ENCODE results near the gene ACACB.

ACACB gene

DNA sequence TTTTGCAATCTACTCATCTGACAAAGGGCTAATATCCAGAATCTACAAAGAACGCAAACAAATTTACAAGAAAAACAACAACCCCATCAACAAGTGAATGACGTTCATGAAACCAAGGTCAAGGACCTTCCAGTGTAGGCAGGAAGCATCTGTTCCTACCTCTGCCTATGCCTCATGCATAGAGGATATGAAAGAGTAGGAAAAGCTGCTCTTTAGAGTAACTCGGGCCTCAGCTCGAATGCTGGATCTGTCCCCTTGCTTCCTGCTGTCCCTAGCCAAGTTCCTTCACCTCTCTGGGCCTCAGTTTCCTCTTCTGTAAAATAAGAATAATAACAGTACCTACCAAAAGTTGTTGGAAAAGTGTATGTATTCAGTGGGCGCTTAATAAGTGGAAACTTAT is 127.7 kb downstream of the ACACB start:
- DNase-seq (ENCODE audit: insufficient read length, low spot score) (no peak), FAIRE-seq (no peak)
- TF ChIP-seq CTCF (IDR thresholded peaks at IDR 0.05; ENCODE audit: insufficient read depth, missing control alignments): no peak

GRCh38 chr12:109246221-109246620 is 129.8 kb downstream of the ACACB start:
- no peak for TF ChIP-seq CTCF (IDR thresholded peaks at IDR 0.05; ENCODE audit: insufficient read depth, missing control alignments)
- FAIRE-seq (no peak), DNase-seq (ENCODE audit: insufficient read length, low spot score) (no peak)

- no peak for TF ChIP-seq CTCF (IDR thresholded peaks at IDR 0.05; ENCODE audit: insufficient read depth, missing control alignments)
- FAIRE-seq: no peak
- DNase-seq (ENCODE audit: insufficient read length, low spot score): no peak
Observed at GRCh38 chr12:109247831-109248654, 131.7 kb downstream of the ACACB start.

DNA sequence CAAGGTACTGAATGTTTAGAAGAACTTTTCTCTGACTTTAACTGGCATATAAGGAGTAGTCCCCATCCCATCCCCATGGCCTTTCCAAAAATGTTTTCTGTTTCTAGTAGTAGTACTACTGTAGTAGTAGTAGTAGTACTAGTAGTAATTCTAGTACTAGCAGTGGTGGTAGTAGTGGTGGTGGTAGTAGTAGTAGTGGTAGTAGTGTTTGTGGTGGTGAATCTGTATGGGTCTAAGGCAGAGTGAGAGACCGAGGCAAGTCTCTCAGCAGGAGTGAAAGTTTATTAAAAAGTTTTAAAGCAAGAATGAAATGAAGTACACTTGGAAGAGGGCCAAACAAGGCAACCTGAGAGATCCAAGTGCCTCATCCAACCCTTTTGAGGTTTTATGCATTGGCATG is 134.1 kb downstream of the ACACB start:
- FAIRE-seq (no peak), DNase-seq (ENCODE audit: insufficient read length, low spot score) (no peak)
- no peak for TF ChIP-seq CTCF (IDR thresholded peaks at IDR 0.05; ENCODE audit: insufficient read depth, missing control alignments)

DNA sequence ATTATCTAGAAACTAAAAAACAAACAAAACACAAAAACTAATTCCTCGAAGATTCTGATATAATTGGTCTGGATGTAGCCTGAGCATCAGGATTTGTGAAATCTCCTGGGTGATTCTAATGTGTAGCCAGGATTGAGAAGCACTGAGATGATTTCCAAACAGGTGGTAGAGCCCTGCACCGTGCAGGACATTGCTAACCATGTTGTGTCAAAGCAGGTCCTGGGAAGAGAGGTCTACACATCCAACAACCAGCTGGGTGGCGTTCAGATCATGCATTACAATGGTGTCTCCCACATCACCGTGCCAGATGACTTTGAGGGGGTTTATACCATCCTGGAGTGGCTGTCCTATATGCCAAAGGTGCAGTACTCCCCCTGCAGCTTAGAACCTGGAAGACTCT is 136.4 kb downstream of the ACACB start:
- no peak for DNase-seq (ENCODE audit: insufficient read length, low spot score)
- no peak for TF ChIP-seq CTCF (IDR thresholded peaks at IDR 0.05; ENCODE audit: insufficient read depth, missing control alignments)
- no peak for FAIRE-seq

GRCh38 chr12:109253913-109254544 is 137.6 kb downstream of the ACACB start:
- no peak for FAIRE-seq
- DNase-seq (ENCODE audit: insufficient read length, low spot score): no peak

More at GRCh38 chr12:109253913-109254544, 137.6 kb downstream of the ACACB start:
- TF ChIP-seq CTCF (IDR thresholded peaks at IDR 0.05; ENCODE audit: insufficient read depth, missing control alignments): no peak
